ENCODE measurements around the gene PPP4R3A. TPM values are rescaled to one million over a fixed set of nuclear protein-coding genes. Genes with fewer than 3 reads are reported as not detected.
"Not testable (repeated sequence)": the region's sequence is repeated elsewhere in the genome, so short reads cannot be mapped to it uniquely, and the experiment has no call there.

Gene PPP4R3A
- total RNA-seq, 2 donors from 2014 or later: 47.2 to 71.5 TPM

- no peaks in the 10 kb centered on the region for H3K4me1 ChIP-seq
- 93% methylated on average over 1 of the region's 1 CpG; no CpG with 5 or more reads in 1 of the 2 donors for WGBS, 2 donors
- H3K36me3 ChIP-seq (replicated peaks in 1 of 2; ENCODE audit: insufficient read depth in 1 of 2, low read depth in 2 of 2): no peaks in the 10 kb centered on the region
- no peak for TF ChIP-seq POLR2A (IDR thresholded peaks at IDR 0.05)
- TF ChIP-seq, protein P1, sequence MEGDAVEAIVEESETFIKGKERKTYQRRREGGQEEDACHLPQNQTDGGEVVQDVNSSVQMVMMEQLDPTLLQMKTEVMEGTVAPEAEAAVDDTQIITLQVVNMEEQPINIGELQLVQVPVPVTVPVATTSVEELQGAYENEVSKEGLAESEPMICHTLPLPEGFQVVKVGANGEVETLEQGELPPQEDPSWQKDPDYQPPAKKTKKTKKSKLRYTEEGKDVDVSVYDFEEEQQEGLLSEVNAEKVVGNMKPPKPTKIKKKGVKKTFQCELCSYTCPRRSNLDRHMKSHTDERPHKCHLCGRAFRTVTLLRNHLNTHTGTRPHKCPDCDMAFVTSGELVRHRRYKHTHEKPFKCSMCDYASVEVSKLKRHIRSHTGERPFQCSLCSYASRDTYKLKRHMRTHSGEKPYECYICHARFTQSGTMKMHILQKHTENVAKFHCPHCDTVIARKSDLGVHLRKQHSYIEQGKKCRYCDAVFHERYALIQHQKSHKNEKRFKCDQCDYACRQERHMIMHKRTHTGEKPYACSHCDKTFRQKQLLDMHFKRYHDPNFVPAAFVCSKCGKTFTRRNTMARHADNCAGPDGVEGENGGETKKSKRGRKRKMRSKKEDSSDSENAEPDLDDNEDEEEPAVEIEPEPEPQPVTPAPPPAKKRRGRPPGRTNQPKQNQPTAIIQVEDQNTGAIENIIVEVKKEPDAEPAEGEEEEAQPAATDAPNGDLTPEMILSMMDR (IDR thresholded peaks at IDR 0.05): no peak
- intact Hi-C loops (cut with DNase I): no loop called here
- no peak overlapping the region for H3K27ac ChIP-seq
- ATAC-seq (no peak), DNase-seq (no peak)
- H3K4me3 ChIP-seq: no peak overlapping the region
- H3K9me3 ChIP-seq: no peaks in the 10 kb centered on the region
- no peaks in the 10 kb centered on the region for H3K27me3 ChIP-seq
These were observed 70.8 kb downstream of the PPP4R3A start for GRCh38 chr14:91439345-91439744.

DNA sequence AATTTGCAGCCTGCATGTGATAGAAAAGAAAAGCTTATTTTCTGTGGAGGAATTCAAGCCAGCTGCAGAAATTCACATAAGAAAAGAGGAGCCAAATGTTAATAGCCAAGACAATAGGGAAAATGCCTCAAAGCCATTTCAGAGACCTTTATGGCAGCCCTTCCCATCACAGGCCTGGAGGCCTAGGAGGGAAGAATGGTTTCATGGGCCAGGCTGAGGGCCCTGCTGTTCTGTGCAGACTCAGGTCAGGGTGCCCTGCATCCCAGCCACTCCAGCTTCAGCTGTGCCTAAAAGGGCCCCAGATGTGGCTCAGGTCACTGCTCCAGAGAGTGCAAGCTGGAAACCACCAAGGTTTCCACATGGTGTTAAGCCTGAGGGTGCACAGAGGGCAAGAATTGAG lies 71.3 kb downstream of the PPP4R3A start:
- Histone ChIP-seq H3K27me3 (no peaks in the 10 kb centered on the region), H3K9me3 (no peaks in the 10 kb centered on the region), H3K4me3 (no peak overlapping the region), H3K36me3 (replicated peaks in 1 of 2; ENCODE audit: insufficient read depth in 1 of 2, low read depth in 2 of 2) (no peaks in the 10 kb centered on the region), H3K27ac (no peak overlapping the region), H3K4me1 (no peaks in the 10 kb centered on the region)
- DNase-seq (no peak), ATAC-seq (no peak)
- intact Hi-C loops (cut with DNase I): no loop called here
- TF ChIP-seq POLR2A (IDR thresholded peaks at IDR 0.05): no peak
- TF ChIP-seq, protein P1 (IDR thresholded peaks at IDR 0.05): no peak

DNA sequence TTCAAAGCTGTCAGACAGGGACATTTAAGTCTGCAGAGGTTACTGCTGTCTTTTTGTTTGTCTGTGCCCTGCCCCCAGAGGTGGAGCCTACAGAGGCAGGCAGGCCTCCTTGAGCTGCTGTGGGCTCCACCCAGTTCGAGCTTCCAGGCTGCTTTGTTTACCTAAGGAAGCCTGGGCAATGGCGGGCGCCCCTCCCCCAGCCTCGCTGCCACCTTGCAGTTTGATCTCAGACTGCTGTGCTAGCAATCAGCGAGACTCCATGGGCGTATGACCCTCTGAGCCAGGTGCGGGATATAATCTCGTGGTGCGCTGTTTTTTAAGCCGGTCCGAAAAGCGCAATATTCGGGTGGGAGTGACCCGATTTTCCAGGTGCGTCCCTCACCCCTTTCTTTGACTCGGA lies 73.8 kb downstream of the PPP4R3A start:
- H3K9me3 ChIP-seq; intact Hi-C loops (cut with DNase I); DNase-seq; H3K27ac ChIP-seq; H3K4me3 ChIP-seq; ATAC-seq; H3K4me1 ChIP-seq; H3K27me3 ChIP-seq; H3K36me3 ChIP-seq (replicated peaks in 1 of 2; ENCODE audit: insufficient read depth in 1 of 2, low read depth in 2 of 2): not testable (repeated sequence)
- WGBS, 2 donors: 74 to 85% methylated on average over 11 to 12 of the region's 16 CpGs

DNA sequence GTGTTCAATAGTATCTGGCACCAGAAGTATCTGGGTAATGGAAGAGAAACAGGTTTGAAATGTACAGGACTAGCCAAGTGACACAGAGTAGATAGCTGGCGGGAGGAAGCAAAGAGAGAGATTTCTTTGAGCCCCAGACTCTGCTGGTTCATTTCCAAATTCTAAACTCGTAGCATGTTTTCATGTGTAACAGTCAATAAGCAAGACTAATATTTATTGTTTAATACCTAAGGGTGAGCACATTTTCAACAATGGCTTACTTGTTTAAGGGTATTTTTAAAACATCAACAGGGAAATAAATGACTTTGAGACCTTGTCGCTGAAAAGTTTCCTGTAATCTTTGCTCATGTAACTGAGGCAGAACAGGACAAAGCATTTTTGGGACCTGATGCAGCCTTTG lies 80.7 kb downstream of the PPP4R3A start:
- Histone ChIP-seq H3K4me1 (peaks cover 5% of the 10 kb centered on the region), H3K9me3 (no peaks in the 10 kb centered on the region), H3K36me3 (replicated peaks in 1 of 2; ENCODE audit: insufficient read depth in 1 of 2, low read depth in 2 of 2) (no peaks in the 10 kb centered on the region), H3K27ac (peak overlapping the region; percentile 9 to 64 (median 58)), H3K27me3 (no peaks in the 10 kb centered on the region), H3K4me3 (no peak overlapping the region)
- intact Hi-C loops (cut with DNase I): no loop called here
- DNase-seq (no peak), ATAC-seq (peak; percentile 85)
- TF ChIP-seq, protein P1 (IDR thresholded peaks at IDR 0.05): no peak
- TF ChIP-seq POLR2A (IDR thresholded peaks at IDR 0.05): no peak
- WGBS, 2 donors: 34 to 62% methylated on average over 3 of the region's 3 CpGs

DNA sequence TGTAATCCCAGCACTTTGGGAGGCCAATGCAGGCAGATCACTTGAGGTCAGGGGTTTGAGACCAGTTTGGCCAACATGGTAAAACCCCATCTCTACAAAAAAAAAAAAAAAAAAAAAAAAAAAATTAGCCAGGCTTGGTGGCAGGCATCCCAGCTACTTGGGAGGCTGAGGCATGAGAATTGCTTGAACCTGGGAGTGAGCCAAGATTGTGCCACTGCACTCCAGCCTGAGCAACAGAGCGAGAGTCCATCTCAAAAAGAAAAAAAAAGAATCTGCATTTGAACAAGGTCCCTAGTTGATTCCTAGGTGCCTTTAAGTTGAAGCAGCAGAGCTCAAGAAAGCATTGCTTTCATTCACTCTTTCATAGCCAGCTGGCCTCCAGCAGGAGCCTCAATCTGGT lies 81.2 kb downstream of the PPP4R3A start:
- H3K4me3 ChIP-seq; H3K36me3 ChIP-seq (replicated peaks in 1 of 2; ENCODE audit: insufficient read depth in 1 of 2, low read depth in 2 of 2); intact Hi-C loops (cut with DNase I); H3K4me1 ChIP-seq; H3K27me3 ChIP-seq; H3K9me3 ChIP-seq: not testable (repeated sequence)
- H3K27ac ChIP-seq: peak overlapping the region; percentile 9 to 64 (median 58)
- DNase-seq (peak in 1 of 4 donors; percentile 33), ATAC-seq (peak; percentile 68)
- WGBS, 2 donors: 59 to 70% methylated on average over 1 of the region's 1 CpG

DNA sequence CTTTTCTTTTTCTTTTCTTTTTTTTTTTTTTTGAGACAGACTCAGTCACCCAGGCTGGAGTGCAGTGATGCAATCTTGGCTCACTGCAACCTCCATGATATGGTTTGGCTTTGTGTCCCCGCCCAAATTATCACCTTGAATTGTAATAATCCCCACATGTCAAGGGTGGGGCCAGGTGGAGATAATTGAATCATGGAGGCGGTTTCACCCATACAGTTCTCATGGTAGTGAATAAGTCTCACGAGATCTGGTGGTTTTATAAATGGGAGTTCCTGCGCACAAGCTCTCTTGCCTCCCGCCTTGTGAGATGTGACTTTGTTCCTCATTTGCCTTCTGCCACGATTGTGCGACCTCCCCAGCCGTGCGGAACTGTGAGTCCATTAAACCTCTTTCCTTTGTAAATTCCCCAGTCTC lies 84.6 kb downstream of the PPP4R3A start:
- ATAC-seq, H3K27ac ChIP-seq: not testable (repeated sequence)
- 68 to 83% methylated on average over 9 of the region's 9 CpGs for WGBS, 2 donors

More for the DNA sequence above, 84.6 kb downstream of the PPP4R3A start:
- DNase-seq; H3K4me3 ChIP-seq; intact Hi-C loops (cut with DNase I); H3K27me3 ChIP-seq; H3K4me1 ChIP-seq; H3K9me3 ChIP-seq; H3K36me3 ChIP-seq (replicated peaks in 1 of 2; ENCODE audit: insufficient read depth in 1 of 2, low read depth in 2 of 2): not testable (repeated sequence)

Data from body of pancreas (tissue), 4 donors.